Esophagus squamous epithelium (tissue), 5 donors: ENCODE data around the gene CD200. TPM values are rescaled to one million over a fixed set of nuclear protein-coding genes. Genes with fewer than 3 reads are reported as not detected.

Source experiments
- DNase-seq: peaks from one replicate; lab custom pipeline; 2025; lab: John Stamatoyannopoulos, UW
- H3K27ac ChIP-seq, 4 donors: fragments of 200-600 bp; sonication (generic); one replicate each; pipeline ENCODE4 v1.5.1; 2016 to 2019; ENCODE audit warnings: mild to moderate bottlenecking in 1 of 4
- H3K27me3 ChIP-seq, 4 donors: fragments of 200-600 bp; sonication (generic); 1 replicate in 3 of 4; 2 replicates in 1 of 4; pipeline versions ENCODE4 v1.5.1 to v1.6.0; 2017 to 2021; ENCODE audit warnings: antibody characterized with exemption in 1 of 4
- H3K36me3 ChIP-seq, 3 donors: fragments of 200-600 bp; sonication (generic); one replicate each; pipeline ENCODE4 v1.5.1; 2016 to 2019
- H3K4me1 ChIP-seq, 3 donors: fragments of 200-600 bp; sonication (generic); one replicate each; pipeline ENCODE4 v1.5.1; 2017 to 2019
- H3K4me3 ChIP-seq, 4 donors: fragments of 200-600 bp; sonication (generic); 1 replicate in 3 of 4; 2 replicates in 1 of 4; pipeline ENCODE4 v1.5.1; 2016 to 2019; ENCODE audit warnings: mild to moderate bottlenecking in 2 of 4, moderate library complexity in 1 of 4
- H3K9me3 ChIP-seq, 3 donors: fragments of 200-600 bp; sonication (generic); one replicate each; pipeline ENCODE4 v1.5.1; 2016 to 2019
- POLR2A ChIP-seq, 4 donors: fragments of 450-650 bp; IDR thresholded peaks; one replicate each; pipeline ENCODE4 v1.6.1; 2017; ENCODE audit warnings: antibody characterized with exemption in 4 of 4, mild to moderate bottlenecking in 4 of 4, moderate library complexity in 3 of 4
- WGBS, 2 donors: methylation state at CpG; one replicate each; pipeline ENCODE4 v1.1.5; 2018; 5-methylcytosine and 5-hydroxymethylcytosine counted together
- intact Hi-C: fragments of 100-400 bp; cut with DNase I; formaldehyde crosslinking; loops from one replicate; pipeline ENCODE4 v1.15.0; 2022
- total RNA-seq, 4 donors: library from RNA; depleted of rRNA; stranded (reverse); fragments of >200 nt; gene quantifications; one replicate each; pipeline ENCODE4 v1.1.0, GENCODE V29; 2016
- TF ChIP-seq, protein P1 (sequence below), 6 experiments: fragments of 450-650 bp in 4 of 6; fragments of 200-600 bp in 2 of 6; sonication (generic) in 2 of 6; IDR thresholded peaks; one replicate each; pipeline ENCODE4 v1.5.1; 2016 to 2019; ENCODE audit warnings: antibody characterized with exemption in 6 of 6, mild to moderate bottlenecking in 4 of 6, moderate library complexity in 4 of 6
- donor health status: DM: yes; HTN: yes; CAD: no.

The CD200 gene
- total RNA-seq, 4 donors from 2014 or later, result 0.27 to 8.4 (median 1.4) TPM

DNA sequence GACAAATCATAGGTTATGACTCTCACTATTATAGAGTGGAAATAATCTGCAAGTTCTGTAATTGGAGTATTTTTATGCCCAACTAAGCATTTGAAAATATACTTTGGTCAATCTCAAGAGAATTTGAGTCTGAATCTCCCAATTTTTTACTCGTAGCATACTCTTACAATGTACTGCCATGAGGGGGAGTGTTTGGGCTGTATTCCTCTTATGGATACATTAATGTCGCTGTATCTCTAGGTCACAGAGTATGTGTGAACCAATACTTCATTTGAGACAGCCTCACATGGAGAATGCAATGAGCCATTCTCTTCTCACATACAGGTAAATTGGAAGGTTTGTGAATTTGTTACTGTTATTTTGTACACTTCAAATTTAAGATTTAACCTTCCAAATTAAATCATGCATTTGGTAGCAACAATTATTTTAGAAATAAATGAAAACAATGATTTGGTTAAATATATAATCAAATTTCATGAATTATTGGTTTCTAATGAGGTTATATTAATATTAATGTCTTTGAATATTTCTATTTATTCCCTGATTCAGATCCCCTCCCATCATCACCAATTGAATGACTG, 5.5 kb upstream of the CD200 start:
- Histone ChIP-seq H3K4me3 (no peak overlapping the region), H3K9me3 (no peaks in the 10 kb centered on the region), H3K4me1 (no peaks in the 10 kb centered on the region), H3K27me3 (no peaks in the 10 kb centered on the region), H3K27ac (no peak overlapping the region), H3K36me3 (no peaks in the 10 kb centered on the region)
- WGBS, 2 donors, result 5 to 6% methylated on average over 2 of the region's 2 CpGs
- no peak for TF ChIP-seq POLR2A (IDR thresholded peaks at IDR 0.05)
- TF ChIP-seq, protein P1, sequence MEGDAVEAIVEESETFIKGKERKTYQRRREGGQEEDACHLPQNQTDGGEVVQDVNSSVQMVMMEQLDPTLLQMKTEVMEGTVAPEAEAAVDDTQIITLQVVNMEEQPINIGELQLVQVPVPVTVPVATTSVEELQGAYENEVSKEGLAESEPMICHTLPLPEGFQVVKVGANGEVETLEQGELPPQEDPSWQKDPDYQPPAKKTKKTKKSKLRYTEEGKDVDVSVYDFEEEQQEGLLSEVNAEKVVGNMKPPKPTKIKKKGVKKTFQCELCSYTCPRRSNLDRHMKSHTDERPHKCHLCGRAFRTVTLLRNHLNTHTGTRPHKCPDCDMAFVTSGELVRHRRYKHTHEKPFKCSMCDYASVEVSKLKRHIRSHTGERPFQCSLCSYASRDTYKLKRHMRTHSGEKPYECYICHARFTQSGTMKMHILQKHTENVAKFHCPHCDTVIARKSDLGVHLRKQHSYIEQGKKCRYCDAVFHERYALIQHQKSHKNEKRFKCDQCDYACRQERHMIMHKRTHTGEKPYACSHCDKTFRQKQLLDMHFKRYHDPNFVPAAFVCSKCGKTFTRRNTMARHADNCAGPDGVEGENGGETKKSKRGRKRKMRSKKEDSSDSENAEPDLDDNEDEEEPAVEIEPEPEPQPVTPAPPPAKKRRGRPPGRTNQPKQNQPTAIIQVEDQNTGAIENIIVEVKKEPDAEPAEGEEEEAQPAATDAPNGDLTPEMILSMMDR (IDR thresholded peaks at IDR 0.05), result peak; percentile 56 to 80 (median 64)
- no peak for DNase-seq
- intact Hi-C loops, result loop anchor here (5.0 kb wide), 1 partner anchor 195 kb away; no protein-coding TSS in a partner anchor

DNA sequence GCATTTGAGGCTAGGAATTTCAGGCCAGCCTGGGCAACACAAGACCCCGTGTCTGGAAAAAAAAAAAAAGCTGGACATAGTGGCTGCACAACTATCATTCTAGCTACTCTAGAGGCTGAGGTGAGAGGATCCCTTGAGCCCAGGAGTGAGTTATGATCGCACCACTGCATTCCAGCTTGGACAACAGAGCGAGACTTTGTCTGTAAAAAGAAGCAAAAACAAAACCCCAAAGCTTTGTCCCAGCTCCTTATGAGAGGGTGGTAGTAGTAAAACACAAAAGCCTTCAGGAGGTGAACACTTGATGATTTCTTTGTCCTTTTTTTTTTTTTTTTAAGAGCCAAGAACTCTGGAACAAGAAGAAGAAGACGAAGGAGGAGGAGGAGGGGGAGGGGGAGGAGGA, 1.1 kb upstream of the CD200 start:
- H3K36me3 ChIP-seq, result no peaks in the 10 kb centered on the region
- H3K4me1 ChIP-seq, result peaks cover 0 to 16% (median 0%) of the 10 kb centered on the region in 3 donors
- H3K27me3 ChIP-seq, result peaks cover 0 to 11% (median 0%) of the 10 kb centered on the region in 4 donors
- H3K9me3 ChIP-seq, result no peaks in the 10 kb centered on the region
- no peak for DNase-seq
- H3K4me3 ChIP-seq, result peak overlapping the region in 2 of 4 donors; percentile 52 to 63
- peak overlapping the region in 3 of 4 donors; percentile 52 to 88 (median 83) for H3K27ac ChIP-seq
- 84 to 86% methylated on average over 3 to 4 of the region's 4 CpGs for WGBS, 2 donors
- intact Hi-C loops, result no loop called here
- no peak for TF ChIP-seq POLR2A (IDR thresholded peaks at IDR 0.05)
- TF ChIP-seq, protein P1 (IDR thresholded peaks at IDR 0.05), result no peak

DNA sequence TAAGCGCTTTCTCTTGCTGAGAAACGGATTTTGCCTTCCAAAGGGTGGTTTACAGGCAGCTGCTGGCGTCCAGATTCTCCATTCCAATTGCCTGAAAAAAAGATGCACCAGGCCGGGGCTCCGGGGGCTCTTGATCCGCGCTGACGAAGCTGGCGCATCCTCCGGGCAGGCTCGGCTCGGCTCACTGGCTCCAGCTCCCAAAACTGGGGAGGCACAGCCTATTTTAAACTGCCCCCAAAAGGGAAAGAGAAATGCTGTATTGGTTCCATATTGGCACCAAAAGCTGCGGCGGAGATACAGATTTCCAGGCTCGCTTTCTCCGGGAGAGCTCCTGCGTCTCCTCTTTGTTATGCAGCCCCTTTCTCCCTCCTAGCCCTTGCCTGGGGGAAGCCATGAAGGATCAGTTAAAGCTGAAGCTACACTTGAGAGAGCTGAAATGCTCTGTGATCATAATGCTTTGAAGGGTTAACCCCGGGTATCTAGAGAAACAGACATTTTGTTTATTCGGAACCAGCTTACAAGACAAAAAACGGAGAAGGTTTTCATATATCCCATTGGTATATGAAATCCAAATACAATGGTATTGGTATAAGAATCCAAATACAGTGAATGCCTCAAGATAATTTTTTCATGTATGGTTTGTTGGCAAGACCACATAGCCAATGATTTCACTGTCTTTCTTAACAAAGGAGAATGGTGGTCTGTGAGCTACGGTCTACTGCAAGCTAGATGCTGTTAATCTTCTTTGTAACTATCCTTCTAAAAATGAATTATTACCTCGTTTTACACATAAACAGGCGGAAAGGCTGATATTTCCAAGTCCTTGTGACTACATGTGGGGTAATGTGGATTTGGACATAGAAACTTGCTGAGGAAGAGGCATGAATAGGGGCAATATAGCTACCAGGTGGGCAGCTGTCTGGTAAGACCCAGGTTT, 693 bp downstream of the CD200 start:
- 27 to 29% methylated on average over 11 to 12 of the region's 23 CpGs for WGBS, 2 donors

DNA sequence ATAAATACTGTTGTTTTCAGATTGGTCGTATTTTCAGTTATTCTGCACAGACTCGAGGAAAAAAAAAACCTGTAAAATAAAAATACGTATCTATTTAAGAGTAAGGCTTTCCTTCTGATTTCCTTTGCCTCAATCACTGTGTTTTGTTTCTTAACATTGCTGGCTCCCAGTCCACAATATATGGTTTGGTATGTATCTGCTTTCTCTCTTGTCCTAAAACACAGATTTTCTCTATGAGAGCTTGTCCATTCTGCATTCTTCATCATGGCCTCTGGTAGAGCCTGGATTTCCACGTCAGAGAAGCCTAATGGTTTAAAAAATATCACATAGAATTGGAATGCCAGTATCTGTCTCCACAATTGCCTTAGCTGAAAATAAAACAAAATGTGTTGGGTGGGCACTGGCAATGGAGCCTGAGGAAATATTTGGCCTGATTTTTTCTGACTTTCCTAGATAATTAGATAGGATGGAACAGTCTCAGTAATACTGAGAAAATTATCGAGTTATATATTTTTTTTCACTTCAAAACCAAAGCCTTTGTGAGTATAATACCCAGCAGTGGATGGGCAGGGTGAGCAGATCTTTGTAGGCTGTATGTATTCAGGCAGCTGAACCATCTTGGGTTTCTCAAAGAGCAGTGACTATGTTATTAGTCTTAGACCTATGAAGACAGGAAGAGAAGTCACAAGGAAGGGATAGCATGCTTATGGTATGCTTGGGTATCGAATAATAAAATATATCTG, 1.9 kb downstream of the CD200 start:
- intact Hi-C loops, result no loop called here
- no peak for DNase-seq
- peaks cover 0 to 24% (median 0%) of the 10 kb centered on the region in 3 donors for H3K4me1 ChIP-seq
- H3K9me3 ChIP-seq, result no peaks in the 10 kb centered on the region
- 45 to 51% methylated on average over 6 of the region's 6 CpGs for WGBS, 2 donors
- no peak for TF ChIP-seq POLR2A (IDR thresholded peaks at IDR 0.05)
- TF ChIP-seq, protein P1 (IDR thresholded peaks at IDR 0.05), result no peak
- peaks cover 0 to 11% (median 0%) of the 10 kb centered on the region in 4 donors for H3K27me3 ChIP-seq
- peak overlapping the region in 3 of 4 donors; percentile 52 to 63 (median 53) for H3K4me3 ChIP-seq
- no peaks in the 10 kb centered on the region for H3K36me3 ChIP-seq
- peak overlapping the region; percentile 77 to 88 (median 81) for H3K27ac ChIP-seq

More for the DNA sequence above, 693 bp downstream of the CD200 start:
- peaks cover 0 to 11% (median 0%) of the 10 kb centered on the region in 4 donors for H3K27me3 ChIP-seq
- intact Hi-C loops, result no loop called here
- TF ChIP-seq, protein P1 (IDR thresholded peaks at IDR 0.05), result no peak
- TF ChIP-seq POLR2A (IDR thresholded peaks at IDR 0.05), result no peak
- peak overlapping the region; percentile 77 to 88 (median 81) for H3K27ac ChIP-seq
- H3K4me1 ChIP-seq, result peaks cover 0 to 16% (median 0%) of the 10 kb centered on the region in 3 donors
- H3K36me3 ChIP-seq, result no peaks in the 10 kb centered on the region
- no peak for DNase-seq
- H3K9me3 ChIP-seq, result no peaks in the 10 kb centered on the region
- peak overlapping the region; percentile 32 to 63 (median 52) for H3K4me3 ChIP-seq
